CD4-positive, alpha-beta T cell treated with Interferon alpha-2 for 1 hour (primary cell): Measurements from ENCODE around the gene BRAT1.
A peak's percentile ranks its signal among the peaks of the same experiment; 100 is the strongest.

Experiments used
- DNase-seq, 2 donors: peaks; one replicate each; pipeline ENCODE4 v3.0.0-alpha.2; 2020 to 2022

BRAT1 gene

DNA sequence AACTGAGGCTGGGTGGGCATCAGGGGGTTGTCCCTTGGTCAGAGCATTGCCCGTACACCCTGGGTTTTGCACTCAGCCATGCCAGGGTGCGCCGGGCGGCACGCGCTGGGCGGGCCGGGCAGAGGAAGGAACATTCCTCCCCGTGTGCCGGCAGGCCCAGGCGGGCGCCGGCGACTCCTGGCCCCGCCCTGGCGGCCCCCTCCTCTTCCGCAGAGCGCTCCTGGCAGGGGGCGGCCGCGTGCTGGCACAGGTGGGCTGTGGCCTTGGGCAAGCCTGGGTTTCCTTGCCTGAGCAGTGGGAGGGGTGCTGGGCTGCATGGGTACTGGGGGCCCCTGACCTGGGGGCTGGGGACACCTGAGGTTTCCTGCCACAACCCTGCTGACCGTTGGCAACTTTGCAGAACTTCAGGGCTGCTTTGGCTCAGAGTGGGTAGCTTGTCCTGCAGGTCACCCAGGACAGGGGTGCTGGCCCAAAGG is 31.8 kb downstream of the BRAT1 start:
- no peak for DNase-seq

DNA sequence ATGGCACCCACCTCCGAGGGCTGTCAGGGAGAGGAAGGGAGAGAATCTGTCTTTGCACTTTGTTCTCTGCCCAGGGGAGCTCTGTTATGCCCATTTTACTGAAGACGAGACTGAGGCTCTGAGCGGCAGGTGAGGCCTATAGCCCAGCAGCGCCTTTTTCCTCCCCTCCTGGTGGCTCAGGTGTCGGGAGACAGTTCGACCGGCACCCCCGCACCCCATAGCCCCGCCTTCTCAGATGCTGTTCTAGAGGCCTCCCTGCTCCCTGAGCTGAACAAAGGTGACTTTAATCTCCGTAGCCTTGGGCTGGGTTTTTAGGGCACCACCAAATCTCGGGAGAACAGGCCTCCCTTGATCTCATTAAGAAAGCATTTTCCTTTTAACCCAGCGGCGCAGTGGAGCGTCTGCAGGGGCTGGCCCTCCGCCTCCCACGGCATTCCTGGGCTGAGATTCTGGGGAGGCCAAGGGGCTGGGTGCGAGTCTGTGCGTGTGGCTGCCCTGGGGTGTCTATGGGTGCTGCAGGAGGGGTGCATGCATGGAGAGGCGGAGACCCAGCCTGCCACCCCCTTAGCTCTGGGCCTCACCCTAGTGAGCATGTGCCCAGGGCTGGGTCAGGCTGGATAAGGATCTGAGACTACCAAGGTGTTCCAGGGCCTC is 32.4 kb downstream of the BRAT1 start:
- no peak for DNase-seq

DNA sequence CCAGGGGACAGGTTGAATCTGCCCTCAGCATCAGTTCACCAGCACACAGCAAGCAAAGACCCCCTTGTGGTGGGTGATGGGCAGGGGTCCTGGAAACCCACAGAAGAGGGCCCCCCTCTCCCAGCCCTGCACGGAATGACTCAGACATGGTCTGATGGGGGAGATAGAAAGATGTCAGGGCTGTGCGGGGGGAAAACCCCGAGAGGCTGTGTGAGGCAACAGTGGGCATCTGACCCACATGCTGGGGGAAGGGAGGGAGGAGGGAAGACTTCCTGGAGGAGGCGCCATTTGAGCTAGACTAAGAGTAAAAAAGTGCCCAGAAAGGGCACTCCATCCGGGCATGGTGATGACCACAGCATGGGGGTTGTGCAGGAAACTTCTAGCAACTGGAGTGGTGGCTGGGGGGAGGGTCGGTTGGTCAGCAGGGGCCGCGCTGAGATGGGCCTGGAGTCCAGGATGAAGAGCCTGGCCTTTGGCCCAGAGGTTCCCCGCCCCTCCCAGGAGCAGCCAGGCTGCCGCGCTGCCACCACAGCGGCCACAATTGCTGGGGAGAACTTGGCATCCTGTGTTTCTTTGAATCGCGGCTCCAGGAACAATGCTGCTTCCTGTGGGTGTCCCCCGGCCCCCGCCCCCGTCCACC is 33.3 kb downstream of the BRAT1 start:
- peak; percentile 68 to 80 for DNase-seq

GRCh38 chr7:2521341-2521745 is 34.0 kb downstream of the BRAT1 start:
- DNase-seq, result no peak

- no peak for DNase-seq
Observed at GRCh38 chr7:2520761-2521290, 34.5 kb downstream of the BRAT1 start.

GRCh38 chr7:2520131-2520760 is 35.1 kb downstream of the BRAT1 start:
- no peak for DNase-seq

DNA sequence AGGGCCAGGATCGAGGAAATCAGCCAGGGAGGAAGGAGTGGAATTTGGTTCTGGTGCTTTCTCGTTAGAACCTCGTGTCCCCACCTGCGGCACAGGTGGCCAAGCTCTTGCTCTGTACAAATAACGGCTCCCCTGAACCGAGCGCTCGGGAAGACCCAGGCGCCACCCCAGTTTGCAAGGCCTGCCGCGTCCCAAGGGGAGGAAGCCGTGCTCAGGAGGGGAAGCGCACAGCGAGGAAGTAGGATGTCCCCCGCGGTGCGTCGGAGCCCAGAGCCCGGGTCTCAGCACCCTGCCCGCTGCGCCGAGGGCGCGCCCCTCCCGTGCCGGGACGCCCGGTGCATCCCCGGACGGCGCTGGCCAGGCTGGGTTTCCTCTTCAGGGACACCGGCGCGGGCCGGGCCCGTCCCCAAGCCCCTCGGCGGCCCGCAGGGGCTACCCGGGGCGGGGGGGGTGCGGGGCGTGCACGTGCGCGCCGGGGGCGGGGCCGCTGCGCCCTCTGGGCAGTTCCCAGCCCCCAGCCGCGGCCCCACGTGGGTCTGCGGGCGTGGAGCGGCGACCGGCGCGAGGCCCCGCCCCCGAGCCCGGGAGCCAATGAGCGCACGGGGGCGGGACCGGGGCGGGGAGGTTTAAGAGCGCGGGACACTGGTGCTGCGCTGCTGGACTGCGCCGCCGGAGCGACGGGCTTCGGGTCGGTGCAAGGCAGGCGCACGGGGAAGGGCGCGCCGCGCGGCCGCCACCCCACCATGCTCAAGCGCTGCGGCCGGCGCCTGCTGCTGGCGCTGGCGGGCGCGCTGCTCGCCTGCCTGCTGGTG is 36.0 kb downstream of the BRAT1 start, which contains the start of gene LFNG:
TSS of gene LFNG (plus strand) at position 656 of the 812 bp plus-strand sequence. CDS start at position 744, 88 bp downstream.
- DNase-seq, result peak; percentile 88 to 90

DNA sequence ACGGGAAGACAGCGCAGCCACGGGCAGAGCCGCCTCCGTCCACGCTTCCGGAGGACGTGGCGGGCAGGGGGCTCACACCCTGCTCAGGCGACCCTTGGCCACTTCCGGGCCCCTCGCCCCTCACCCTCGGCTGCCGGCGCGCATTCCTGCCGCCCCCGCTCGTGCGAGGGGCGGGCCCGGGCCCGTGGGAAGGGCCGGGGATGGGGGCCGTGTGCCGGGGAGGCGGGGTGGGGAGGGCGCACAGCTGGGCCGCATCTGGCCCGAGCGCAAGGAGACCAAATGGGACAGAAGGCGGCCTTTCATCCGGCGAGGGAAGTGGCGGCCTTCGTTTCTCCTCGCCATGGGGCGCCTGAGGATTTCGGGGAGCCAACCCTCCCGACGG is 36.6 kb downstream of the BRAT1 start:
- no peak for DNase-seq

DNA sequence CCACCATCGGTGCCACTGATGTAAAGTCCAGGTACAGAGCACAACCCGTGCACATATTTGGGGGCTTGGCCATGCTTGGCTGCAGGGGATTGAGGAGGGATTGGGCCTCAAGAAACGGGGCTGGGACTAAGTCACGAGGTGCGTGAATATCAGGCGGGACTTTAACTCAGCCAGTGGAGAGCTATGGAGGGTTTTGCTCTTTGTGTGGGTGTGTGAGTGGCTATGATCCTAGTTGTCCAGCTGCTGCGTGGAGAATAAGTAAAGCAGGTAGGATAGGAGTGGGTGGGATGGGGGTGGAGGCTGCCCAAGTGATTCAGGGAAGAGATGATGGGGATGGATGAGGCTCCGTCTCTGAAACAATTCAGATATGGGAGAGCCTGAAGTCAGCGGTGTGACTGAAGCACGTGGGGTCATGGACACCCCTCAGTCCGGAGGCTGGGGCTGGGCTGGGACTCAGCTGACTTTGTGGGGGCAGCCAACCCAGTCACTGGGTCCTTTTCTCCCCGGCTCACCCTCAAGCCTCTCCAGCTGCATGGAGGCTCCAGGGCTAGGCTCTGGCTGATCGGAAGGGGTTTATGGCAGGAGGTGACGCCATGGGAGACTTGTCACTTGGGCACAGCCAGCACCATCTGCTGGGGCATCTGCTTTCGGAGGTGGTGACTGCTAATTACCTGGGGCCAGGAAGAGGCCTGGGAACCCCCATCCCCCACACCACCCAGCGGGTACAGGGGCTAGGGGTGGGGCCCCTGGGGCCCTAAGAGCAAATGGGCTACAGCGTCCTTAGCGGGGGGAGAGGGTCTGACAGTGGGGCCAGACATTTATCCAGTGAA is 37.4 kb downstream of the BRAT1 start:
- DNase-seq, result no peak

DNA sequence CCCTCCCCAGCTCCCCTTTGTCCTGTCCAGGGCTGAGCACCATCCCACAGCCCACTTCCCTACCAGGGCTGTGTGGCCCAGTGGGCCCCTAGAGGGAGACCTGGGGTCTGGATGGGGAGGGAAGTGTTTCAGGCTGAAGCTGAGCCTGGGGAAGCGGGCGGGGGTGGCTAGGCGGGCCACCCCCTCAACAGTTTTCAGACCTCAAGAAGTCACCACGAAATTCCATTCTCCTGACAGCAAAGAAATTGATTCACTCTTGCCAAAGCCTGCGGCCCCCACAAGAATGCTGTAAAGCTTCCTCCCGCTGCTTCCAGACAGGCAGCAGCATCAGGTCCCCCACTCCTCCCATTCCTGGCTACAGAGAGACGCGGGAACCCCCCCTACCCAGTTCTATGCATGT is 38.3 kb downstream of the BRAT1 start:
- no peak for DNase-seq

GRCh38 chr7:2516194-2516555 is 39.1 kb downstream of the BRAT1 start:
- no peak for DNase-seq

DNA sequence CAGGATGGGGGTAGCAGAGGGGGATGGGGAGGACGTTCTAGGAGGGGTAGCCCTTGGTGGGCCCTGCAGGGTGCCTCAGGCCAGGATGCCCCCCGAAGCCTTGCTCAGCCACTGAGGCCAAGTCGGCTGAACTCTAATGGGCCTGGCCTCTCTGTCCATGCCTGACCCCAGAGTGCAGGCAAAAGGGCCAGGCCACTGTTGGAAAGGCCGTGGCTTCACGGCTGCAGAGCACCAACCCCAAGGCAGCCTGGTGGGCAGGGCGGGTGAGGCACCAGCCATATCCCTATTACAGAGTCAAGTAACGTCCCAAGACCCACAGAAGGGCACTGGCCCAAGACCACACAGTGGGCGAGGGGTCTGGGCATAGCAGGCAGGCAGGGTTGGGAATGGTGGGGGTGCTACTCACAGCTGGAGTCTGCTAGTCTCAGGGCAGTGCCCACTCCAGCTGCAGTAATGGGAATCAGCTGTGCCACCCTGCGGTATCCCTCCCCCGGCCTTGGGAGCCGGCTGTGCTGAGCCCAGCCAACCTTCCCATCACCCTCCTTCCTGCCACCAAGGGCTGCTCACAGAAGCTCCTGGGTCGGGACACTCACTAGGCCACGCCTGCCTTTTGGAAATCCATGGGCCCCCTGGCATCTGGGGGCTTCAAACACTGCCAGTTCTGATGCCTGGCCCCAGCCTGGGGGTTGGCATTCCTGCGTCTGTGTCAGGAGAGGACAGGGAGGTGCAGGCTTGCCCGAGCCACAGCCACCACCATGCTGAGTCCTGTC is 39.7 kb downstream of the BRAT1 start:
- no peak for DNase-seq

DNA sequence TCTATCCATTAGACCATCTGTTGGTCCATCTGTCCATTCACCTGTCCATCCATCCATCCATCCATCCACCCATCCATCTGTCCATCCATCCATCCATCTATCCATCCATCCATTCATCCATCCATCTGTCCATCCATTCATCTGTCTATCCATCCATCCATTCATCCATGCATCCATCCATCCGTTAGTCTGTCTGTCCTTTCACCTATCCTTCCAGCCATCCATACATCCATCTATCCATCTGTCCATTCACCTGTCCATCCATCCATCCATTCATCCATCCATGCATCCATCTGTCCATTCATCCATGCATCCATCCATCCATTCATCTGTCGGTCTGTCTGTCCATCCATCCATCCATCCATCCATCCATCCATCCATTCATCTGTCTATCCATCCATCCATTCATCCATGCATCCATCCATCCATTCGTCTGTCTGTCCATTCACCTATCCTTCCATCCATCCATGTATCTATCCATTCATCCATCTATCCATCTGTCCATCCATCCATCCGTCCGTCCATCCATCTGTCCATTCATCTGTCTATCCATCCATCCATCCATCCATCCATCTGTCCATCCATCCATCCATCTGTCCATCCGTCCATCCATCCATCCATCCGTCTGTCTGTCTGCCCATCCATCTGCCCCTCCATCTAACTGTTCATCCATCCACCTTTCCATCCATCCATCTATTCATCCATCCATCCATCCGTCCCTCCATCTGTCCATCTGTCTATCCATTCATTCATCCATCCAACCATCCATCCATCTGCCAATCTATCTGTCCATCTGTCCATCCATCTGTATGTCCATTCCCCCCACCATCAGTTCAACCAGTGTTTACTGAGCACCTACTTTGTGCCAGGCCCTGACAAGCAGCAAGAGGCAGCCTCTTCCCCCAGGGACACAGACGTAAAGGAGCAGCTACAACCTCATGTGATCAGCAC is 40.6 kb downstream of the BRAT1 start:
- no peak for DNase-seq

- DNase-seq, result no peak
Observed at GRCh38 chr7:2513702-2514101, 41.6 kb downstream of the BRAT1 start.

DNA sequence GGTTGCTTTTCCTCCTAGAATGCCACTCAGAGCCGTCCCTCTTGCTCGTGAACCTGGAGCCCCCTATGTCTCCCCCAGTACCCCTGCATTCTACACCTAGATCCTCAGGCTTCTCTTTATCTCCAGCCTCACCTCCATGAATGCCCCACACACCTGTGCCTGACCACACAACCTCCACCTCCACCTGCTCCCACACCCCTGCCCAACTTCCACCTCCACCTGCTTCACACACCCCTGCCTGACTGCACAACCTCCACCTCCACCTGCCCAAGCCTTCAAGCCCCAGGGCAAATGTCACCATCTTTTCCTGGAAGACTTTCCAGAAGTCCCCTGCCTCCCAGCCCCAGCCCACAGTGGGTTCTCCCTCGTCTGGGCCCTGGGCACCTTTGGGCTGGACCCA is 42.6 kb downstream of the BRAT1 start:
- no peak for DNase-seq

- peak in 1 of 2 donors; percentile 27 for DNase-seq
Observed at GRCh38 chr7:2512179-2512661, 43.1 kb downstream of the BRAT1 start.

DNA sequence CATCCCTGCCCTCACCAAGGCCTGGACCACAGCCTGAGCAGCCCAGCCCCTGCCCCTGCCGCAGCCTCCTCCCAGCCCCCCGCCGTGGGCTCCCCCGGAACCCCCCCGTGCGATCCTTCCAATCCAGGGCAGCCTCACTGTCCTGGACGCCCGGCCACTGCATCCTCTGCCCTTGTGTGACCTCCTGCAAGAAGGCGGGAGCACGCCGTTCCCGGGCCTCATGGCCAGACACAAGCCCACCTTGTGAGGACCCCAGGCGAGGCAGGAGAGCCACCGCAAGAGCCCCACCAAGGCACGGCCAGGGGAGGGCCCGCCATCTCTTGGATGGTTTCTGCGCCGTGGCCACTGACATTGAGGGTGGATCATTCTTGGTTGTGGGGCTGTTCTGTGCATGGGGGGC is 43.6 kb downstream of the BRAT1 start:
- DNase-seq, result no peak

DNA sequence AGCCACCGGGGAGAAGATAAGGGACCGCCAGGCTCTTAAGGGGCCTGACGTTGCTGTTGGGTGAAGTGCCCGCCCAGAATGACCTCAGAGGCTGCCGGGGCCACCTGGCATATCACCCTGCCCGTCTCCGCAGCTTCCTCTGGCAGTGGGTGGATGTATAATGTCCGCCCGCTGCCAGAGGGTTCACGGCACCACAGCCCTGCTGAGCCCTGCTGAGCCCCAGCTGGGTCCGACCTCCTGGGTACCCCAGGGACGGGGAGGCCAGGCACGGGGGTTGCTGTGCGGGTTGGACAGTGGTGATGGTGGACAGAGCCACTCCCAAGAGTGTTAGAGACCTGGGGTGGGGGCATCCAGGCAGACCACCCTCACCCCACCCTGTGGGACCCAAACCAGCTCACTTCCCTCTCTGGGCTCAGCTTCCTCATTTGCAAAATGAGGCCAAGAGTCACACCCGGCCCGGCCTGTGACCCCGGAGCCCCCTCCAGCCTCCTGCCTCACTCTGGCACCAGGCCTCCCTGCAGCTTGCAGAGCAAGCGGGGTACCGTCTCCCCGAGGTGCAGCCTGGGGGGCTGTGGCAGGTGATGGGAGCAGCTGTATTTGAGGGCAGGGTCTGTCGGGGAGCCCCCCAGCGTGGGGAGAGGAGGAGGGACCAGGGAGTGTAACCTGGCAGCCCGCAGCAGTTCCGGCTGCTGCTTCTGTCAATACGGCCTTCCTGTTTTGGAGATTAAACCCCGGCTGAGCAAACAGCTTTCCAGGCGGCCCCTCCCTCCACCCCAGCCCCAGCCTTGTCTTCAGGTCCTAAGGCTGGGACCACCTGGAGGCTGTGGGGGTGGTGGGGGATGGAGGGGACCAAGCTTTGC is 44.2 kb downstream of the BRAT1 start:
- peak; percentile 65 to 81 for DNase-seq
